GM18511 (cell line): ENCODE results near the gene EMP3.
"Not testable (repeated sequence)": the region's sequence is repeated elsewhere in the genome, so short reads cannot be mapped to it uniquely, and the experiment has no call there.

Source experiments
- ATAC-seq: cut with Tn5 transposase; IDR thresholded peaks from one replicate; pipeline ENCODE4 v1.9.1; 2021; ENCODE audit warnings: mild to moderate bottlenecking, moderate library complexity; ENCODE audit not compliant: unreplicated experiment

EMP3 gene

DNA sequence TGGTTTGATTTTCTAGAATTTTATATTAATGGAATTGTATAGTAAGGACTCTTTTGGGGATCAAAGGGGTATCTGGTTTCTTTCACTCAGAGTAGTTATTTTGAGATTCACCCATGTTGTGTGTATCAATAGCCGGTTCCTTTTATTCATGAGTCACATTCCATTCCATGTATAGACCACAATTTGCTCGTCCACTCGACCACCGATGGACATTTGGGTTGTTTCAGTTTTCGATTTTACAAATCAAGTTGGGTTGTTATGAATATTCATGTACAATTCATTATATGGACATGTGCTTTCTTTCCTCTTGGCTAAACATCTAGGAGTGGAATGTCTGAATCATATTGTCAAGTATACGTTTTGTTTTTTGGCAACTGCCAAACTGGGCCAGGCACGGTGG is 9.6 kb upstream of the EMP3 start:
- no peak for ATAC-seq

DNA sequence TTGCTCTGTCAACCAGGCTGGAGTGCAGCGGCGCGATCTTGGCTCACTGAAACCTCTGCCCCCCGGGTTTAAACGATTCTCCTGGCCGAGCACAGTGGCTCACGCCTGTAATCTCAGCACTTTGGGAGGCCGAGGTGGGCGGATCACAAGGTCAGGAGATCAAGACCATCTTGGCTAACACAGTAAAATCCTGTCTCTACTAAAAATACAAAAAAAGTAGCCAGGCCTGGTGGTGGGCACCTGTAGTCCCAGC is 7.7 kb upstream of the EMP3 start:
- ATAC-seq, result not testable (repeated sequence)

DNA sequence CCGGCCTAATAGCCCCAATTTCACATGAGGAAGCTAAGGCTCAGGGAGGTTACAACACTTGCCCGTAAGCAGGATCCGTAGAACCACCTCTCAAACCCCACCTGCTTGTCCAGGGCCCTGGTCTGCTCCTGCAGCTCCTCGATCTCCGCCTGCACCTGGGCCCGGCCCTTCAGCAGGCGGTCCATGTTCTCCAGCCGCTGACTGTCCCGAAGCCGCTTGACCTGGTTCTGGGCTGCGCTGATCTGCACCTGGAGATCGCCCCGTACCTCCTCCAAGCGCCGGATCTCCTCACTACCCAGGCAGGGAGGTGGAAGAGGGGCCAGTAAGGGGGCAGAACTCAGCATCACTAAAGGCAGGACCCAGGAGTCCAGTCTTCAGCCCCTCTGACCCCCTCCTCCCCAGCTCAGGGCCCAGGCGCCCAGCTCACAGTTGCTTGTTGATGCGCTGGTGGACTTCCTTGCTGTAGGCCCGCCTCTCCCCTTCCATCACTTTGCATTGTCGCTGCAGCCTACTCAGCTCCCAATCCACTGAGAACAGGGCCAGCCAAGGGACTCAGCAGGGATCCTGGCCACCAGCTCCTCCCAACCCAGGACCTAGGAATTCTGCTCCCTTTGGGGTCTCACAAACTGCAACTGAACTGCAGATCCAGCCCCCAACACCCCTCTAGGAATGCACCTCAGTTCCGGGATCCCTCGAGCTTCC is 6.9 kb upstream of the EMP3 start:
- no peak for ATAC-seq

DNA sequence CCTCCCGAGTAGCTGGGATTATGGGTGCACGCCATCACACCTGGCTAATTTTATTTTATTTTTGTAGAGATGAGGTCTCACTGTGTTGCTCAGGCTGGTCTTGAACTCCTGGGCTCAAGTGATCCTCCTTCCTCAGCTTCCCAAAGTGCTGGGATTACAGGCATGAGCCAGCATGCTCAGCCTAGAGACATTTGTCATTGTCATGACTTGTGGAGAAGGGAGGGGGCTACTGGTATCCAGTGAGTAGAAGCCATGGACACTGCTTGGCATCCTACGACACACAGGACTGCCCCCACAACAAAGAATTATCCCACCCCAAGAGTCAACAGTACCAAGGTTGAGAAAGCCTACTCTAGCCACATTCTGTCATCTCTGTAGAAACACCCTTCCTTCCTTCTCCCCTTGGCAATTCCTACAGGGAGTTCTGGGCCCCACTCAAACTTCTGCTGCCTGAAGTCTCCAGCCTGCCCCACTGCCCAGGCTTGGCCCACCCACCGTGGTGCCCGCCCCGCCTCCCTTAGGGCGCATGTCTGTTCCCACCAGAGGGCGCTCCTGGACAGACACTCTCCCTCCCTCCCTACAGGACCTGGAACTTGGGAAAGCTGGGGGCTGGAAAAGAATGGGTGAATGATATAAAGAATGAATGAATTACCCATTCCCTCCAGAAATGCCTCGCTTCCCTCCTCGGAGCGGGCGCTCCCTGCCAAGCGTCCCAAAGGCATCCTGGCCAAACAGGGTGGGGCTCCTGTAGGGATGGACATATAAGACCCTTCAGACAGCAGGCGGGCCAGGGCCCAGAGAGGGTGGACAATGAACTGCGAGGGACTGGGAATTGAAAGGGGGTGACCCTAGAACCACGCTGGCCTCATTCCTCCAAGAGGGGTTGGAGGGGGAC is 5.5 kb upstream of the EMP3 start:
- no peak for ATAC-seq

DNA sequence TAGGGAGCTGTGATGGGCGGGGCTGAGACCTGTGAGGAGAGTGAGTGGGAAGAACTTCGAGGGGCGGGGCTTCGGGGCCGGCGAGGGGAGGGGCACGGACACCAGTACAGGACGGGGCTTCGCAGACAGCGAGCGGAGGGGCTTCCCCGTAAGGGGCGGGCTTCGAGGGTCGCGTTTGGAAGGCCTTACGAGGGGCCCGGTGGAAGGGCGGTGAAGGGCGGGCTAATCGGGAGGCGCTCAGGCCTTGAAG is 4.1 kb upstream of the EMP3 start:
- peak; percentile 55 for ATAC-seq

DNA sequence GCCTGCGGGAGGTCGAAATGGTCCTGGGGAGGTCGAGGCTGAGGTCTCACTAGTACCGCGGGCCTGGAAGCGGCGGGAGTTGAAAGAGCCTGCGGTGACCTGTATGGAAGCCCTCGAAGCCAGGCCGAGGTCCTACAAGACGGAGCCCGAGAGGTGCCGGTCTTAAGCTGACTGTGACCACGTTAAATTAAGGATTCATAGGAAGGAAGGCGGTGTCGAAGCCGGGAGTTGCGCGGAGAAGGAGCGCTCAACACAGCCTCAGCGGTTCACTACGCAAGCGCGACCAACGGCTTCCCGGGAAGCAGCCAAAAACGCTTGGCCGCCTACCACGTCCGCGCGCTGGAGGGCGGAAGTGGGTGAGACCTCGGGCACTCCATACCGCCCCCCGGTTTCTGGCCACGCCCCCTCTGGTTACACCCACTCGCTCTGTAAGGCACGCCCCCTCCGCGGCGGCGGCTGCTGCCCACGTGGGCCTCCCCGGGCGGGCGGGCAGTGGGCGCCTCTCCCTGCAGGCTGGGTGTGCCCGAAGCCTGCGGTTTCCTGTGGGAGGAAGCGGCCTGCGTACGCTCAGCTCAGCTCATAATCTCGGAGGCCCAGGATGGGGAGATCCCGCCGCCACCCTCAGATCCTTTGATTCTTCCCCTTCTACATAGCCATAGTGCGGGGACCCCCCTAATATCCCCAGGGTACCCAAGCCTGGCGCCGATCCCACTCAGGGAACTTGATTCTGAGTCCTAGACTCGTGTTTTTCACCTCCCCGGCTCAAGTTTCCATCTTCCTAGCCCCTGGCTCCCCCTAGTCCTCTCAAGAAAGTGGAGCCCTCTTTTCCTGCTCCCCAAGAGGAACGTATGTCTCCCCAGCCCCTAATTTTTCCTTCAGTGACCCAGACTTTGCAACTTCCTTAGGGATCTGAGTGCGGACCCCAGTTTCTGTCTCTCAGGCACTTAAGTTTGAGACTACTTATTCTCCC is 3.4 kb upstream of the EMP3 start:
- peak; percentile 72 for ATAC-seq

DNA sequence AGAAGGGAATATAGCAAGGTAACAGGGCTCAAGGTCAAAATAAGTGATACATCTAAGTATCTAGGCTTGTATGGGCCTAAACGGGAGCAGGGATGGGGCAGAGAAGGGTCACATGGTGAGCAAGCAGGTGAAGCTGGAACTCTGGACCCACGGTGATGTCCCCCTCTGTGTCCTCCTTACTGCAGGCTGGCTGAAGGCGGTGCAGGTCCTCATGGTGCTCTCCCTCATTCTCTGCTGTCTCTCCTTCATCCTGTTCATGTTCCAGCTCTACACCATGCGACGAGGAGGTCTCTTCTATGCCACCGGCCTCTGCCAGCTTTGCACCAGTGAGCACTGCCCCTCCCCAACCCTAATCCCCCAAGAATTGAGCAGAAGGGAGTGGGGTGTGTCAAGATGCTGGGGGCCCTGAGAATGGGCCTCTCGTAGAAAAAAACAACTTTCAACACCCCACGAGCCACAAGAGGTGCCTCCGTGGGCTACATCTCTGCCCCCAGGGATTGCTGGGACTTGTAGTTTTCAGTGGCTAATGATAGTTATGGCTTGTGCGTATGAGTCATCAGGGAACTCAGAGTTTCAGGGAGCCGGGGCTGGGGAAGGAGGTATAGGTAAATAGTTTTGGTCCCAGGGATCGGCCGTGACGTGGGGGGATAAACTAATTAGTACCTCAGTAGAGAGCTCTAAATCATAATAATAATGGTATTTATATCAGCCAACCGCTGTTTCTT is 4.0 kb downstream of the EMP3 start:
- no peak for ATAC-seq

DNA sequence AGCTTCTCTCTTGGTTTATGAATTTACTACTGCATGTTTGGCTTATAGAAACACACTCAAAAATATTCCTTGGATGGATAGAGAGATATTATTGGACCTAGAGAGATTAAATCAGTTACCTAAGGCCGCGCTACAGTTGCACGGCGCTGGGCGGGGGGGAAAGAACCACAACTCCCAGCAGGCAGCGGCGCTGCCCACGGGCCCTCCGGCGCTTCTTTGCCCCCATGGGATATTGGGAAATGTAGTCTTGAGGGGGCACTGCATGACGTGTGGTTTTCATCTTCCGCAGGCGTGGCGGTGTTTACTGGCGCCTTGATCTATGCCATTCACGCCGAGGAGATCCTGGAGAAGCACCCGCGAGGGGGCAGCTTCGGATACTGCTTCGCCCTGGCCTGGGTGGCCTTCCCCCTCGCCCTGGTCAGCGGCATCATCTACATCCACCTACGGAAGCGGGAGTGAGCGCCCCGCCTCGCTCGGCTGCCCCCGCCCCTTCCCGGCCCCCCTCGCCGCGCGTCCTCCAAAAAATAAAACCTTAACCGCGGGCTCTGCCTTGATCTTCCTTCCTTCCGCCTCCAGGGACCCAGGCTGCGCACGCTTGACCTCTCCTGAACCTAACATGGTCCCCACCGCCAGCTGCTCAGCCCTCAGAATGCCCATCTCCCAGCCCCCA is 4.8 kb downstream of the EMP3 start:
- ATAC-seq, result peak; percentile 30

DNA sequence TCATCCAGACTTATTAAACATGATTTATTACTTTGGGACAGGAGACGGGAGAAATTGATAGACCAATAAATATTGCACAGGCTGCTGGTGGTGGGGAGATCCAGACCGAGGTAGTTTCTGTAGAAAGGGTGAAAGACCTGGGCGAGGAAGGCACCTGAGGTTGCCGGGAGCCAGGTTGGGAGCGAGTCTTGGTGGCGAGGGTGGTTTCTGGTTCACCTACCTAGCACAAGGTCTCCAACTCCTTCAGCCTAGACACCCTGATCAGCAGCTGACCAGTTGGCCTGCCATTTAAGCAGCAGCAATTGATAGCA is 7.0 kb downstream of the EMP3 start:
- no peak for ATAC-seq

DNA sequence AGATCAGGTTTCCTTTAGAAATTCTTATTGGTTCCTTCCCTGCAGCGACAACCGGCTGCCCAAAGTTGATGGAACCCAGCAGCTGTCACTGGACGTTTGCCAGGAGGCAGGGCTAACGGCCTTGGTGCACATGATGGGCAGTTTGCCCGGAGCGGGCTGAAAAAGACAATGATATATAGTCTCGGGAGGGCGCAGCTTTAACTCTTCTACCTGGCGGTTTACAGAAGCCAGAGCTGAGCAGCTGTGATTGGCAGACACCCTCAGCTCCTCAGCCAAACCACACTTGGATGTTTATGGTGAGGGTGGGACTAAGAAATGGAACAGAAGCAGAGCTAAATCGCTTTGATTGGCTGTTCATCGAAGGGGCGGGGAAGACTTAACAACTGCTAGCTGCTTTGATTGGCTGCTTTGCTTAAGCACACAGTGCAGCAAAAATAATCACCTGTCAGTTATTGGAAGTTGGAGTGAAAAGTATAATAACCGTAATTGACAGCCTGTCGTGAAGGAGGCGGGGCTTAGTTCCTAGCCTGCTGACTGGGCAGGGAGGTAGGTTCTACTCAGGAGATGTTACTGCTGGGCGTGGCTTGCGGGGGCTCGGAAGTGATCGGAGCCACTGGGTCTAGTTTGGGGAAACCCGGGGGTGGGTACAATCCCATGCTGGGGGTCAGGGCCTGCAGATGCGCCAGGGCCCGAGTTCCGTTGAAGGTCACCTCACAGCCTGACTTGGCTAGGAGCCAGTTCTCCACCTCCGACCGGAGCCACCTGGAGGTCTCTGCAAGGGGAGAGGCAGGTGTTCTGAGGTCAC is 7.5 kb downstream of the EMP3 start:
- ATAC-seq, result peak; percentile 65

DNA sequence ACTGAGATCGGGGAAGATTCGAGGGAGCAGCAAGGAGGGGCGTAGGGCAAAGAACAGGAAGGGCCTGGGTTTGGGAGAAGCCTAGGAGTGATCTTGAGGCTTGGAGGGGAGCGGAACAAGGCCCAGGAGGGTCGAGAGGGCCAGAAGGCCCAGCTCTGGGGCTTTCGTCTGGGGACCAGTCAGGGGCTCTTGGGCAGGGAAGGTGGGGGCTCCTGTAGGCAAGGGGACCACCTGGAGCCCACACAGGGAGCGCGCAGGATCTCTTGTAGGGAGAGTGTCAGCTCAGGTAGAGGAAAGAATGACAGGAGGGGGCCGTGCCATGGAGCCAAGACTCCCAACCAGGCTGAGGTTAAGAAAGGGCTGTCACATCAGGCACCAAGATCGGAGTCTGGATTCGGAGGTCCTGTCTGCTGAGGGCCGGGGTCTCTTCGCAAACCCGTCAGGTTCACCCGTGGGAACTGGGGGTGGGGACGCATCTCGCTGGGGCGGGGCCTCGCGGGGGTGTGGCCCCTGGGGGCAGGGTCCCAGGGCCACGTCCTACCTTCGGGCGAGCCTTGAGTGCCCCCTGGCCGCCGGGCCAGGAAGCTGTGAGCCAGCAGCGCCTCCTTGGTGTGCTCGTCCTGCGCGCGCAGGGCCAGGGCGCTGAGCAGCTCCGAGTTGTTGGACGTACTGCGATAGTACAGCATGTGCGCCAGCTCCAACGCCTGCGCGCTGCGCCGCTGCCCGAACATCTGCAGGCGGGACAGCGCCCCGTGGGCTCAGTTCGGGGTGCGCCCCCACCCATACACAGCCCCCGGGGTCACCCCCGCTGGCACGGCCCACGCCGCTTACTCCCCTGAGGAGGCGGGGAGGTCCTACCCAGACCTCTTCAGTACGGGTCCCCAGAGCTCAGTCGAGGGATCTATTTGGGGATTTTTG is 8.4 kb downstream of the EMP3 start:
- ATAC-seq, result peak; percentile 55

DNA sequence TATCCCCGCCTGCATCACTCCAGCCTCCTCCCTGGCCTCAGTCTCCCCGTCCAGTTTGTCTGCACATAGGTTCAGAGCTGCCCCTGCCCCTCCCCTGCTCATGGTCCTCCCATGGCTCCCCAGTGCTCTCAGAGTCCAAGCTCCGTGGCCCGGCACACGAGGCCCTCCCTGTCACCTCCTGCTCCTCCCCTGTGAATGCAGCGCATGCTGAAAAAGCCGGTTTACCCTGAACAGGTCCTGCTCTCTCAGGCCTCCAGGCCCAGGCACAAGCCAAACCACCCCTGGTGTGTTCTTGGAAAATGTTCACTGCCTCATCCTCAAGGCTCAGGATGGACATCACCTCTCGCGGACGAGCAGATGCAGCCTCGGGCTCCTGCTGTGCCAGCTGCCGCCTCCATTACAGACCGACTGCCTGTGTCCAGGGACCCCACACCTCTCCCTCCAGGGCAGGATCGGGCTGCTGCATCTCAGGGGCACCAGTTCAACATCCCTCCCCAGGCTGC is 13.0 kb downstream of the EMP3 start:
- ATAC-seq, result no peak

DNA sequence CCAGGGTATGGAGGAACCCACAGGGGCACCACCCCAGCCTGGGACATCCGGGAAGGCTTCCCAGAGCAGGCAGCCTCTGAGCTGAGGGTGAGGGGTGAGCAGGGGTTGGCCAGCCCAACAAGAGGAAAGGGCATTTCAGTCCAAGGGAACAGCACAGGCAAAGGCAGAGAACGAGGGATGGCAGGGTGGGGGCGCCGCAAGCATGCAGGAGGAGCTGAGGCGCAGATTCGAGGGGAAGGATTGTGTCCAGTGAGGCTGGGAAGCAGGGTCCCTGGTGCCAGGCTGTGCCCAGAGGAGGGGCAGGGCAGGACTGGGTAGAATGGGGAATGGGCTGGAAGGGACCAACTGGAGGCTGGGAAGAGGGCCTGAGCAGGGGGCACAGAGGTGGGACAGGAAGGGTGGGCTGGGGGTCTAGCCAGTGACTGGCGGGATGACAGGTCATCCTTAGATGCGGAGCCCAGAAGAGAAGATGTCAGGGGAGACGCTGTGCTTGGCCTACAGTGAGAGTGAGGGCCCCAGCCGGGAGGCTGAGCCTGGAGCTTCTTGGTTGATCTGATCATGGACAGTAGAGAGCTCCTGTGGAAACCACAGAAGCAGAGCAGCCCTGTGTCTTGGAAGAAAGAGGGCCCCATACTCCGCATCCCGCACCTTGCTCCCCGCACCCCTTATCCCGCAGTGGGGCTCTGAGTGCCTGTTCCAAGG is 13.6 kb downstream of the EMP3 start:
- no peak for ATAC-seq

DNA sequence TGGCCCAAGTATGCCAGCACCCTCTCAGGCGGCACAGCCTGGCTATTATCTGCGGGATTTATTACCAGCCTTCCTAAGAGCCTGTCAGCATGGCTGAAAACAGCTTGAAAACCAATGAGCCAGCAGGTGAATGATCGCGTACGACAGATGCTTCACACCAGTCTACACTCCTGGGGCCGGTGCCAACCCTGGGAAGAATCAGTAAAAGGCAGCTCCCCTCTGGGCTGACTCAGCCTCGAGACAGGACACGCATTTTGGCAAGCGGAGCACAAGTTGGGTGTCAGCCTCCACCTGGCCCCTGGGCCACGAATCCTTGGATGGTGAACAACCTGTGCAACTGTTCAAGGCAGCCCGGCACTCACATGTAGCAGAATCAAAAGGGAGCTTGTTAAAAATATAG is 15.6 kb downstream of the EMP3 start:
- ATAC-seq, result no peak

DNA sequence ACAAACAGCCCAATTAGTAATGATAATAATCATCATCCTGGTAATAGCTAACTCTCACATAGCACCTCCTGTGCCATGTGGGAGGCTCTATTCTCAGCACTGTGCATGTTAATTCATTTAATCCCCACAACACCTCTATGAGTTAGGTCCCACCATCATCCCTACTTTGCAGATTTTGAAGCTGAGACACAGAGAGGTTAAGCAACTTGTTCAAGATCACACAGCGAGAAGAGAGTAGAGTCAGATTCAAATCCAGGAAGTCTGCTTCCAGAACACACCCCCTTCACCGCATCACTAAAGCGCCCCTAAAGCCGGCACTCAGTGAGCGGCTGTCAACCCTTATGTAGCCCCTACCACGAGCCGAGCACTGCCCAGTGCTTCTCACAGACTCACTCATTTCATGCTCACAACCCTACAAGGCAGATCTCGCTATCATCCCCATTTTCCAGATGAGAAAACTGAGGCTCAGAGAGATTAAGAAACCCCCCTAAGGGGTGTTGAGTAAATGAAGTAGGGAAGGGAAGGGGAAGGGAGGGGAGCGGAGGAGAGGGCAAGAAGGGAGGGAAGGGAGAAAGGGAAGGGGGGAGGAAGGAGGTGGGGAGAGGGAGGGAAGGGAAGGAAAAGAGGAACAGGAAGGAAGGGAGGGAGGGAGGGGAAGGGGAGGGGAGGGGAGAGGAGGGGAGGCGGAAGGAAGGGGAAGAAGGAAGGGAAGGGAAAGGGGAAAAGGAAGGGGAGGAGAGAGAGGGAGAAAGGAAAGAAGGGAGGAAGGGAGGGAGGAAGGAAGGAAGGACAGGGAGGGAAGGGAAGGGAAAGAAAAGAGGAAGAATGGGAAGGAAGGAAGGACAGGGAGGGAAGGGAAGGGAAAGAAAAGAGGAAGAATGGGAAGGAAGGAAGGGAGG is 16.4 kb downstream of the EMP3 start:
- ATAC-seq, result no peak

DNA sequence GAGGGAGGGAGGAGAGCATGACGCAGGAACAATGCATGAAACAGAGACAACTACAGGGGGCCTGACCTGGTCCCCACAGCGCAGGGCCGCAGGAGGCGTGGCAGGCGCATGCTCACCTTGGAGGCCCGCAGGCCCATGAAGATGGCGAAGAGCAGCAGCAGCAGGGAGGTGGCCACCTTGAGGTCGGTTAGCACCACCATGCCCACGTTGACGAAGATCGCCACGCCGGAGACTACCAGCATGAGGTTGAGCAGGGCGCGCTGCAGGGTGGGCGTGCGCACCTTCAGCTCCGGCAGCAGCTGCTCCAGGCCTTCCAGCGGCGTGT is 17.0 kb downstream of the EMP3 start:
- ATAC-seq, result no peak

DNA sequence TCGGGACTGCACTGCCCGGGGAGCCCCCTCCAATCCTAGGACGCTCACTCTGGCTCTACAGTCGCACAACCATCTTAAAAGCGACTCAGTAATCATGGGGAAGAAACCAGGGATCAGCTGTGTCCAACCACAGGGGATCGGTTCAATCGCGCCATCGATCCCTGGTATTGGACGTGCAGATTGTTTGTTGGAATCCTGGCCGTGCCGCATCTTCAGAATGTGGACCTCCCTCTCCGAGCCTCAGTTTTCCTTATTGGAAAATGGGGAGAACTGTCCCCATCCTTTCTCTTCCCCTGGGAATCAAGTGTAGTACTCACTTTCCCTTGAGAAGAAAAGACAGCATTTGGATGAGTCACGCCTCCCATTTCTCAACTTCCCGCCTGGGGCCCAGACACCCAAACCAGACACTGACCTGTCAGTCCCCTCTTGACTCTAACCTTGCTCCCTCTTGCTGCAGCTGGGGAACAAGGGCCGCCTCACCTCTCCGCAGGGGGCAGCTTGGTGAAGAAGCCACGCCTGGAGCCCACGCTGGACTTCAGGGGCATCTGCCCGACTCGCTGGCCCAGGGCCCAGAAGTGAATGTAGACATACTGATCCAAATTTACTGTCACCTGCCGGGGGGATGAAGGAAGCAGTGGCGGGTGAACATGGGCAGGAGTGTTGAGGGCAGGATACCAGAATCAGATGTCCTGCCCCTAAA is 17.6 kb downstream of the EMP3 start:
- ATAC-seq, result no peak
